ENCODE data around the gene P2RY11.

P2RY11 gene

DNA sequence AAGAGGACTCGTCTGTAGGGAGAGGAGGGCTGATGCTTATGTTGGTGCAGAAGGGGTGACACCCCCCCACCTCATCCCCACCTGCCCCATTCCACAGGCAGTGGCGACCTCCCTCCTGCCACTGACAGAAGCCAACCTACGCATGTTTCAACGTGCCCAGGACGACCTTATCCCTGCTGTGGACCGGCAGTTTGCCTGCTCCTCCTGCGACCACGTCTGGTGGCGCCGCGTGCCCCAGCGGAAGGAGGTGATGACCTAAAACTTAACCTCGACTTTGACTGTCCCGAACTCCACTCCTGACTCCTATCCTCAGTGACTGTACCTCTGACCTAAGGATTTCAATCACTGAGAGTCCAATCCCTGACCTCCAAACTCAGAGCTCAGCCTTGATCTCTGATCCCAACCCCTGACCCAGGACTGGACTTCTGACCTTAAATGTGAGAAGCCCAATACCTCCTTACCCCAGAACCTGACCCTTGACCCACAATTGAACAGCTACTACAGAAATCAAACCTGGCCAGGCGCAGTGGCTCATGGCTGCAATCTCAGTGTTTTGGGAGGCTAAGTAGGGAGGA is 21.6 kb upstream of the P2RY11 start:
- Histone ChIP-seq H3K9me2 (replicated peaks; ENCODE audit: insufficient read depth, low read length) (no peaks in the 10 kb centered on the region), H4K20me1 (ENCODE audit: low read depth, low read length) (no peaks in the 10 kb centered on the region), H3K9ac (ENCODE audit: low read length) (no peak overlapping the region), H3K79me2 (ENCODE audit: insufficient read depth, low read length) (no peaks in the 10 kb centered on the region), H3K27me3 (ENCODE audit: low read length) (no peaks in the 10 kb centered on the region), H3F3A (ENCODE audit: insufficient read depth) (peaks cover 10% of the 10 kb centered on the region; the same call in 1 of the 2 replicates), H3K36me3 (ENCODE audit: low read length) (no peaks in the 10 kb centered on the region), H3K27ac (ENCODE audit: low read depth, low read length) (no peak overlapping the region), H2AFZ (ENCODE audit: low read depth, low read length, severe bottlenecking) (no peak overlapping the region), H3K4me2 (ENCODE audit: low read depth, low read length, poor library complexity, severe bottlenecking) (no peak overlapping the region), H3K9me3 (ENCODE audit: insufficient read depth, low read length) (no peaks in the 10 kb centered on the region), H3K4me3 (ENCODE audit: insufficient read depth, low read length, poor library complexity, severe bottlenecking) (no peak overlapping the region)
- no peak for TF ChIP-seq EZH2phosphoT487 (conservative IDR thresholded peaks at IDR 0.05; ENCODE audit: low read length)
- TF ChIP-seq, protein P1, sequence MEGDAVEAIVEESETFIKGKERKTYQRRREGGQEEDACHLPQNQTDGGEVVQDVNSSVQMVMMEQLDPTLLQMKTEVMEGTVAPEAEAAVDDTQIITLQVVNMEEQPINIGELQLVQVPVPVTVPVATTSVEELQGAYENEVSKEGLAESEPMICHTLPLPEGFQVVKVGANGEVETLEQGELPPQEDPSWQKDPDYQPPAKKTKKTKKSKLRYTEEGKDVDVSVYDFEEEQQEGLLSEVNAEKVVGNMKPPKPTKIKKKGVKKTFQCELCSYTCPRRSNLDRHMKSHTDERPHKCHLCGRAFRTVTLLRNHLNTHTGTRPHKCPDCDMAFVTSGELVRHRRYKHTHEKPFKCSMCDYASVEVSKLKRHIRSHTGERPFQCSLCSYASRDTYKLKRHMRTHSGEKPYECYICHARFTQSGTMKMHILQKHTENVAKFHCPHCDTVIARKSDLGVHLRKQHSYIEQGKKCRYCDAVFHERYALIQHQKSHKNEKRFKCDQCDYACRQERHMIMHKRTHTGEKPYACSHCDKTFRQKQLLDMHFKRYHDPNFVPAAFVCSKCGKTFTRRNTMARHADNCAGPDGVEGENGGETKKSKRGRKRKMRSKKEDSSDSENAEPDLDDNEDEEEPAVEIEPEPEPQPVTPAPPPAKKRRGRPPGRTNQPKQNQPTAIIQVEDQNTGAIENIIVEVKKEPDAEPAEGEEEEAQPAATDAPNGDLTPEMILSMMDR (IDR thresholded peaks at IDR 0.05; ENCODE audit: insufficient read depth, low read length, poor library complexity, severe bottlenecking), result no peak

DNA sequence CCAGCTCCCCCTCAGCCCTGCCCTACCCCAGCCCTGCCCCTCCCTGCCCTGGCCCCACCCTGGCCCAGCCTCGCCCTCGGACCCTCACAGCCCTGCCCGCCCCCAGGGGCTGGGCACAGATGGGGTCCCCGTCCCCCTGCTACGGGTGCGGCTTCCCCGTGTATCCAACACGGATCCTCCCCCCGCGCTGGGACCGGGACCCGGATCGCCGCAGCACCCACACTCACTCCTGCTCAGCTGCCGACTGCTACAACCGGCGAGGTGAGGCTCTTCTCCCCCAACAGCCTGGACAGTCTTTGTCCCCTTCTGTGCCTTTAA is 20.2 kb upstream of the P2RY11 start:
- Histone ChIP-seq H3K9me3 (ENCODE audit: insufficient read depth, low read length) (no peaks in the 10 kb centered on the region), H3K9me2 (replicated peaks; ENCODE audit: insufficient read depth, low read length) (no peaks in the 10 kb centered on the region), H3F3A (ENCODE audit: insufficient read depth) (0 out of 2 replicates have a peak, but pooled peaks cover 3% of the 10 kb centered on the region), H3K27ac (ENCODE audit: low read depth, low read length) (no peak overlapping the region), H3K9ac (ENCODE audit: low read length) (no peak overlapping the region), H3K79me2 (ENCODE audit: insufficient read depth, low read length) (no peaks in the 10 kb centered on the region), H2AFZ (ENCODE audit: low read depth, low read length, severe bottlenecking) (no peak overlapping the region), H3K4me3 (ENCODE audit: insufficient read depth, low read length, poor library complexity, severe bottlenecking) (no peak overlapping the region), H3K27me3 (ENCODE audit: low read length) (no peaks in the 10 kb centered on the region), H3K4me2 (ENCODE audit: low read depth, low read length, poor library complexity, severe bottlenecking) (no peak overlapping the region), H3K36me3 (ENCODE audit: low read length) (no peaks in the 10 kb centered on the region), H4K20me1 (ENCODE audit: low read depth, low read length) (no peaks in the 10 kb centered on the region)
- no peak for TF ChIP-seq EZH2phosphoT487 (conservative IDR thresholded peaks at IDR 0.05; ENCODE audit: low read length)
- TF ChIP-seq, protein P1 (IDR thresholded peaks at IDR 0.05; ENCODE audit: insufficient read depth, low read length, poor library complexity, severe bottlenecking), result no peak

DNA sequence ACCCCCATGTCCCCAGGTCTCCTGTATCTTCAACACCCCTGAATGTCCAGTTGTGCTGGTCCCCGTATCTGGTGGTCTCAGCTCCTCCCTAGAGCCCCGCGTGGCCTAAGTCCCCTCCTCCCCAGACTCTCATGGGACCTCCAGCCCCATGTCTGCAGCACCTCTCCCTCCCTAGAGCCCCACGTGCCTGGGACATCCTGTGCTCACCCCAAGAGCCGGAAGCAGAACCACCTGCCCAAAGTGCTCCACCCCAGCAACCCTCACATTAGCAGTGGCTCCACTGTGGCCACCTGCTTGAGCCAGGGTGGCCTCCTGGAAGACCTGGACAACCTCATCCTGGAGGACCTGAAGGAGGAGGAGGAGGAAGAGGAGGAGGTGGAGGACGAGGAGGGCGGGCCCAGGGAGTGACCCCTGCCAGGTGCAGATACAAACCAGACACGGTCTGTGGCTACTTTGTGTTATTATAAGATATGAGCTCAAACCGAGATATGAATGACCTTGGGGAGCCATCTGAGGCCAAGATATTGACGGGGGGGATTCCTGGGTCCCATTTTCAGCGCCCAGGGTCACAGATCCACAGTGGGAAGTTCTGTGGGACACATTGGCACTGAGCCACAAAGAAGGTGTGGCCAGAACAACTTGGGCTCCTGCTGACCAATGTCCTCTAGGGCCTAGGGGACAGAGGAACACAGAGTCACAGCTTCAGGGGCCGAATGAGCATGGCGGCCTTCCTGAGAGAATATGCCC is 19.4 kb upstream of the P2RY11 start:
- Histone ChIP-seq H3K9ac (ENCODE audit: low read length) (peak overlapping the region; percentile 9; the same call in 1 of the 2 replicates), H3K4me3 (ENCODE audit: insufficient read depth, low read length, poor library complexity, severe bottlenecking) (no peak overlapping the region), H3K79me2 (ENCODE audit: insufficient read depth, low read length) (no peaks in the 10 kb centered on the region), H3F3A (ENCODE audit: insufficient read depth) (0 out of 2 replicates have a peak, but pooled peaks cover 3% of the 10 kb centered on the region), H4K20me1 (ENCODE audit: low read depth, low read length) (no peaks in the 10 kb centered on the region), H3K27ac (ENCODE audit: low read depth, low read length) (no peak overlapping the region), H3K9me2 (replicated peaks; ENCODE audit: insufficient read depth, low read length) (no peaks in the 10 kb centered on the region), H2AFZ (ENCODE audit: low read depth, low read length, severe bottlenecking) (no peak overlapping the region), H3K9me3 (ENCODE audit: insufficient read depth, low read length) (no peaks in the 10 kb centered on the region), H3K4me2 (ENCODE audit: low read depth, low read length, poor library complexity, severe bottlenecking) (no peak overlapping the region), H3K27me3 (ENCODE audit: low read length) (no peaks in the 10 kb centered on the region), H3K36me3 (ENCODE audit: low read length) (no peaks in the 10 kb centered on the region)
- TF ChIP-seq EZH2phosphoT487 (conservative IDR thresholded peaks at IDR 0.05; ENCODE audit: low read length), result no peak
- TF ChIP-seq, protein P1 (IDR thresholded peaks at IDR 0.05; ENCODE audit: insufficient read depth, low read length, poor library complexity, severe bottlenecking), result no peak
